Esophagus muscularis mucosa (tissue), 4 donors: ENCODE data around the gene C11orf71. TPM values are rescaled to one million over a fixed set of nuclear protein-coding genes. Genes with fewer than 3 reads are reported as not detected.

Experiments used
- DNase-seq: peaks from one replicate; pipeline ENCODE4 v3.0.0-alpha.2; 2017; ENCODE audit errors: extremely low spot score
- H3K27ac ChIP-seq, 4 donors: fragments of 200-600 bp; sonication (generic); replicated peaks in 1 of 4; 1 replicate in 3 of 4; 2 replicates in 1 of 4; pipeline ENCODE4 v1.5.1; 2016 to 2019; ENCODE audit warnings: mild to moderate bottlenecking in 1 of 4
- H3K27me3 ChIP-seq, 4 donors: fragments of 200-600 bp; sonication (generic); one replicate each; pipeline versions ENCODE4 v1.5.1 to v1.6.0; 2016 to 2019
- H3K36me3 ChIP-seq, 4 donors: fragments of 200-600 bp; sonication (generic); one replicate each; pipeline ENCODE4 v1.5.1; 2016 to 2019
- H3K4me1 ChIP-seq, 4 donors: fragments of 200-600 bp; sonication (generic); one replicate each; pipeline ENCODE4 v1.5.1; 2016 to 2019
- H3K4me3 ChIP-seq, 4 donors: fragments of 200-600 bp; sonication (generic); 1 replicate in 2 of 4; 2 replicates in 2 of 4; pipeline ENCODE4 v1.5.1; 2016 to 2019; ENCODE audit warnings: mild to moderate bottlenecking in 4 of 4, moderate library complexity in 1 of 4
- H3K9me3 ChIP-seq, 4 donors: fragments of 200-600 bp; sonication (generic); 1 replicate in 3 of 4; 2 replicates in 1 of 4; pipeline ENCODE4 v1.5.1; 2016 to 2019
- EP300 ChIP-seq: sonication (generic); formaldehyde crosslinking; IDR thresholded peaks from one replicate; pipeline ENCODE4 v1.6.1; 2017; ENCODE audit warnings: antibody characterized with exemption
- POLR2A ChIP-seq: fragments of 450-650 bp; IDR thresholded peaks from one replicate; pipeline ENCODE4 v1.6.1; 2017; ENCODE audit warnings: antibody characterized with exemption, moderate library complexity, mild to moderate bottlenecking, low read depth
- POLR2AphosphoS5 ChIP-seq, 2 donors: sonication (generic); formaldehyde crosslinking; IDR thresholded peaks; one replicate each; pipeline ENCODE4 v1.6.1; 2017; ENCODE audit warnings: antibody characterized with exemption in 2 of 2
- WGBS: methylation state at CpG from one replicate; pipeline ENCODE4 v1.1.5; 2018; 5-methylcytosine and 5-hydroxymethylcytosine counted together
- intact Hi-C: fragments of 100-400 bp; cut with DNase I; formaldehyde crosslinking; loops from one replicate; pipeline ENCODE4 v1.15.1; 2023
- total RNA-seq, 4 donors: library from RNA; depleted of rRNA; stranded (reverse); fragments of >200 nt; gene quantifications; one replicate each; pipeline versions ENCODE4 v1.1.0 to v1.2.1, GENCODE V29; 2016
- TF ChIP-seq, protein P1 (sequence below), 3 experiments: fragments of 200-600 bp in 2 of 3; fragments of 450-650 bp in 1 of 3; sonication (generic) in 2 of 3; IDR thresholded peaks; one replicate each; pipeline ENCODE4 v1.5.1; 2017 to 2019; ENCODE audit warnings: antibody characterized with exemption in 3 of 3, mild to moderate bottlenecking in 2 of 3, moderate library complexity in 1 of 3

C11orf71 gene
- total RNA-seq, 4 donors from 2014 or later, result 5.0 to 6.2 (median 5.6) TPM

DNA sequence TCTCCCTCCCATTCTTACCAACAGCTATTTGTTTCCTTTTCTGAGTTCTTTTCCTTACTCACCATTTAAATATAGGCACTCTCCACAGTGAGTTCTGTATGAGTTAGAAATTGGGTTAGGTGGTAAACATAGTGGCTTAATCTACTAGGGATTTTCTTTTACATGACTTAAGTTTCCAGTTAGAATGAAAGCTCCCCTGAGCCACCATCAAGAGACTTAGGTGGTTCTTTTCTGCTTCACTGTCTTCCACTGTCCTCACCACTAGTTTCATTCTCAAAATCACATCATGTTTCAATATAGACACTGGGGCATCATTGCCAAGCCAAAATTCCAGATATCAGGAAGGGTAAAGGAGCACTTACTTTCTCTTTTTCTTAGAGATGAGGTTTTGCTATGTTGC is 30.0 kb upstream of the C11orf71 start:
- no peak for DNase-seq
- Histone ChIP-seq H3K4me1 (no peaks in the 10 kb centered on the region), H3K36me3 (peaks cover 0 to 6% (median 0%) of the 10 kb centered on the region in 4 donors), H3K27ac (no peak overlapping the region), H3K27me3 (no peaks in the 10 kb centered on the region), H3K9me3 (no peaks in the 10 kb centered on the region), H3K4me3 (no peak overlapping the region)
- TF ChIP-seq, protein P1, sequence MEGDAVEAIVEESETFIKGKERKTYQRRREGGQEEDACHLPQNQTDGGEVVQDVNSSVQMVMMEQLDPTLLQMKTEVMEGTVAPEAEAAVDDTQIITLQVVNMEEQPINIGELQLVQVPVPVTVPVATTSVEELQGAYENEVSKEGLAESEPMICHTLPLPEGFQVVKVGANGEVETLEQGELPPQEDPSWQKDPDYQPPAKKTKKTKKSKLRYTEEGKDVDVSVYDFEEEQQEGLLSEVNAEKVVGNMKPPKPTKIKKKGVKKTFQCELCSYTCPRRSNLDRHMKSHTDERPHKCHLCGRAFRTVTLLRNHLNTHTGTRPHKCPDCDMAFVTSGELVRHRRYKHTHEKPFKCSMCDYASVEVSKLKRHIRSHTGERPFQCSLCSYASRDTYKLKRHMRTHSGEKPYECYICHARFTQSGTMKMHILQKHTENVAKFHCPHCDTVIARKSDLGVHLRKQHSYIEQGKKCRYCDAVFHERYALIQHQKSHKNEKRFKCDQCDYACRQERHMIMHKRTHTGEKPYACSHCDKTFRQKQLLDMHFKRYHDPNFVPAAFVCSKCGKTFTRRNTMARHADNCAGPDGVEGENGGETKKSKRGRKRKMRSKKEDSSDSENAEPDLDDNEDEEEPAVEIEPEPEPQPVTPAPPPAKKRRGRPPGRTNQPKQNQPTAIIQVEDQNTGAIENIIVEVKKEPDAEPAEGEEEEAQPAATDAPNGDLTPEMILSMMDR (IDR thresholded peaks at IDR 0.05), result no peak
- no peak for TF ChIP-seq EP300
- no peak for TF ChIP-seq POLR2A
- TF ChIP-seq POLR2AphosphoS5 (IDR thresholded peaks at IDR 0.05), result no peak
- intact Hi-C loops, result loop anchor here (10.0 kb wide), 1 partner anchor 85 kb away; no protein-coding TSS in a partner anchor

DNA sequence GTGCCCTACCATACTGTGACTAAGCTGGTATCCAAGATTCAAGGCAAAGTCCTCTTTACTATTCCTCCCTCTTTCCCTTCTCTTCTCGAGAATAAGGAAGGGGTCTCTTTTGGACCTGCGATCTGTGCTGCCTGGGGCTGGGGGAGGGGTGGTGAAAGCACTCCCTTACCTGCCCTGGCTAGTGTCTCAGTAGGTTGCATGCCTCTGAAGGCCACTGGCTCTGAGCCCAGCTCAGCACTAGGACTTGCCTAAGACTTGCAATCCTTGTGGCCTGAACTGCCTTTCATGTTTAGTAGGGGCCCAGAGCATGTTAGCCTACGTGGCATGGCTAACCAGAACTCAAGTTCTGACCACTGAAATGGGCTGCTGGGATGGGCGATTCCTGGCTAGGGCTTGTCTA is 26.0 kb upstream of the C11orf71 start:
- TF ChIP-seq POLR2A (no peak), POLR2AphosphoS5 (IDR thresholded peaks at IDR 0.05) (no peak), EP300 (no peak)
- TF ChIP-seq, protein P1 (IDR thresholded peaks at IDR 0.05), result no peak
- WGBS, result 96% methylated on average over 4 of the region's 4 CpGs
- Histone ChIP-seq H3K36me3 (peaks cover 0 to 9% (median 0%) of the 10 kb centered on the region in 4 donors), H3K9me3 (no peaks in the 10 kb centered on the region), H3K27ac (no peak overlapping the region), H3K4me3 (no peak overlapping the region), H3K4me1 (no peaks in the 10 kb centered on the region), H3K27me3 (no peaks in the 10 kb centered on the region)
- DNase-seq, result no peak
- intact Hi-C loops, result no loop called here

DNA sequence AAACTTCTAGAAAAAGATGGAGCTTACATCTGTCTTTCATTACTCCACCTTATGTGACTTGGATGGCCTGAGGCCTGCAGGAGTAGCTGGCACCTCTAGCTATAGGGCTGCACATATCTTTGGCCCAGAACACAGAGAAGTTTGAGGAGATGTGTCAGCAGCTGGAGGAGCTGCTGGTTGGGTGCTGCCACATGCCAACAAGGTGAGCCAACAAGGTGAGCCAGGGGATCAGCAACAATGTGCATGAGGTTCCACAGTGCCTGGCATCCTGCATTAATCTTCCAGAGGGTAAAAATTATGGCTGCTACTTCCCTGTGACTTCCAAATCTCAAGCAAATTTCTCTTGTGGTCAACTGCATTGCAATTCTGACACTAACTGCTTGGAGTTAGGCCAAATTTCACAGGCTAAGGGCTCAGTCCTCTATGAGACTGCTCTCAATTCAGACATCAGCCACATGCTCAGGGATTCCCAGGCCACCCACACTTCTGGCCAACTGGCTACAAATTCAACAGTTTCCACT is 16.2 kb upstream of the C11orf71 start:
- H3K27ac ChIP-seq, result no peak overlapping the region
- TF ChIP-seq, protein P1 (IDR thresholded peaks at IDR 0.05), result no peak
- TF ChIP-seq EP300, result no peak
- no peak for TF ChIP-seq POLR2A
- TF ChIP-seq POLR2AphosphoS5 (IDR thresholded peaks at IDR 0.05), result no peak
- H3K4me1 ChIP-seq, result no peaks in the 10 kb centered on the region
- H3K4me3 ChIP-seq, result no peak overlapping the region
- no peak for DNase-seq
- H3K9me3 ChIP-seq, result no peaks in the 10 kb centered on the region
- H3K27me3 ChIP-seq, result no peaks in the 10 kb centered on the region
- intact Hi-C loops, result no loop called here
- peaks cover 0 to 10% (median 3%) of the 10 kb centered on the region in 4 donors for H3K36me3 ChIP-seq

DNA sequence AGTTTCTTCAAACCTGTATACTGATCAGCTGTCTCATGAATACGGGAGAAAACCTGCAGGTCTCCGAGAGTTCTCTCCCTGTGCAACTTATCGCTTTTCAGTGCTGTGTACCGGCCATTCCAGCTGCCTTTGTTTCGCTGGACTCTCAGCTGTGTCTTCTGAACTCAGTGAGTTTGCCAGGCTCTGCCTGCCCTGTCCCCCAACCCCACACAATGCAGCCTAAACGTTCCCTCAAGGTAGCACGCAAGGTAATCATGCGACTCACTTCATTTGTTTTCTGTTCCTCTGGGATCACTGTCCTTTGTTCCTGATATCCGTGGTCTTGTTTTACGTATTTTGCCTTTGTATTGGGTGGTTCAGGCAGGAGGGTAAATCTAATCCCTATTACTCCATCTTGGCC is 13.6 kb upstream of the C11orf71 start:
- H3K4me3 ChIP-seq, result no peak overlapping the region
- TF ChIP-seq EP300 (no peak), POLR2AphosphoS5 (IDR thresholded peaks at IDR 0.05) (no peak)
- no peaks in the 10 kb centered on the region for H3K4me1 ChIP-seq

DNA sequence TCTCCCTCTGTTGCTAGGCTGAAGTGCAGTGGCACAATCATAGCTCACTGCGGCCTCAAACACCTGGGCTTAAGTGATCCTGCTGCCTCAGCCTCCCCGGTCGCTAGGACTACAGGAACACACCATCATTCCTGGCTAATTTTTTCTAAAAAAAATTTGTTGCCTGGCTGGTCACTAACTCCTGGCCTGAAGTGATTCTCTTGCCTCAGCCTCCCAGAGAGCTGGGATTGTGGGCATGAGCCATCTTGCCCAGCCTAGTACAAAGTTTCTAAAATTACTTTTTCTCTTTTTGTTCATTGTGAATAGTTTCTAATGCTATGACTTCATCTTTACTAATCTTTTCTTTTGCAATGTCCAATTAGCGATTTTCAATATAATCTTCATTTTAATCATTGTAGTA is 12.6 kb upstream of the C11orf71 start:
- Histone ChIP-seq H3K27me3 (no peaks in the 10 kb centered on the region), H3K36me3 (peaks cover 9 to 40% (median 21%) of the 10 kb centered on the region in 4 donors), H3K9me3 (no peaks in the 10 kb centered on the region), H3K4me3 (no peak overlapping the region), H3K4me1 (no peaks in the 10 kb centered on the region), H3K27ac (no peak overlapping the region)
- DNase-seq, result no peak
- WGBS, result 98% methylated on average over 4 of the region's 4 CpGs
- no peak for TF ChIP-seq POLR2A
- TF ChIP-seq EP300, result no peak
- TF ChIP-seq, protein P1 (IDR thresholded peaks at IDR 0.05), result no peak
- TF ChIP-seq POLR2AphosphoS5 (IDR thresholded peaks at IDR 0.05), result no peak
- intact Hi-C loops, result no loop called here

More for the DNA sequence above, 13.6 kb upstream of the C11orf71 start:
- no peak for DNase-seq
- no peaks in the 10 kb centered on the region for H3K27me3 ChIP-seq
- H3K9me3 ChIP-seq, result no peaks in the 10 kb centered on the region
- H3K36me3 ChIP-seq, result peaks cover 7 to 30% (median 19%) of the 10 kb centered on the region in 4 donors
- H3K27ac ChIP-seq, result no peak overlapping the region
- 94% methylated on average over 10 of the region's 10 CpGs for whole genome bisulfite sequencing
- intact Hi-C loops, result no loop called here
